Retinal pigment epithelial cell (primary cell): ENCODE results near the gene PAM.

ENCODE experiments used
- DNase-seq: peaks from one replicate; pipeline ENCODE4 v3.0.0-alpha.2; 2010; ENCODE audit warnings: low read depth
- H3K4me3 ChIP-seq: 2 replicates; pipeline ENCODE4 v1.5.1; 2011; ENCODE audit warnings: mild to moderate bottlenecking, low read length, control low read depth, moderate library complexity
- CTCF ChIP-seq: conservative IDR thresholded peaks from 2 replicates; pipeline ENCODE4 v1.5.1; 2011; ENCODE audit warnings: low read depth, low read length, control low read depth, inconsistent platforms

Gene PAM

GRCh38 chr5:102867992-102868662, 113.0 kb downstream of the PAM start:
- no peak for DNase-seq
- no peak overlapping the region for H3K4me3 ChIP-seq
- no peak for TF ChIP-seq CTCF

GRCh38 chr5:102869230-102869629, 114.1 kb downstream of the PAM start:
- no peak for DNase-seq

GRCh38 chr5:102873379-102873932, 118.4 kb downstream of the PAM start:
- no peak for TF ChIP-seq CTCF
- DNase-seq: no peak
- H3K4me3 ChIP-seq: no peak overlapping the region

More at GRCh38 chr5:102869230-102869629, 114.1 kb downstream of the PAM start:
- H3K4me3 ChIP-seq: no peak overlapping the region
- no peak for TF ChIP-seq CTCF

GRCh38 chr5:102874054-102874453, 118.9 kb downstream of the PAM start:
- DNase-seq: no peak
- no peak for TF ChIP-seq CTCF
- no peak overlapping the region for H3K4me3 ChIP-seq

- no peak overlapping the region for H3K4me3 ChIP-seq
- no peak for TF ChIP-seq CTCF
- DNase-seq: no peak
These were observed 120.6 kb downstream of the PAM start for GRCh38 chr5:102875721-102876123.

- DNase-seq: no peak
- no peak overlapping the region for H3K4me3 ChIP-seq
- no peak for TF ChIP-seq CTCF
These were observed 121.5 kb downstream of the PAM start for GRCh38 chr5:102876610-102877009.

GRCh38 chr5:102879741-102880140, 124.6 kb downstream of the PAM start:
- no peak for DNase-seq

More at GRCh38 chr5:102879741-102880140, 124.6 kb downstream of the PAM start:
- TF ChIP-seq CTCF: no peak
- no peak overlapping the region for H3K4me3 ChIP-seq
